Rectal smooth muscle tissue (tissue), 1 donor: ENCODE data around the gene DR1.

ENCODE experiments used
- H3K27ac ChIP-seq: one replicate; pipeline ENCODE4 v1.7.0; 2013; ENCODE audit warnings: low read depth, low read length, inconsistent platforms
- H3K27me3 ChIP-seq: one replicate; pipeline ENCODE4 v1.7.0; 2013; ENCODE audit warnings: low read length; ENCODE audit not compliant: control insufficient read depth, insufficient read depth
- H3K36me3 ChIP-seq: one replicate; pipeline ENCODE4 v1.7.0; 2013; ENCODE audit warnings: low read length; ENCODE audit not compliant: control insufficient read depth, insufficient read depth
- H3K4me1 ChIP-seq: one replicate; pipeline ENCODE4 v1.7.0; 2013; ENCODE audit warnings: low read length; ENCODE audit not compliant: control insufficient read depth, insufficient read depth
- H3K4me3 ChIP-seq: one replicate; pipeline ENCODE4 v1.7.0; 2013; ENCODE audit warnings: low read length
- H3K9ac ChIP-seq: one replicate; pipeline ENCODE4 v1.7.0; 2013; ENCODE audit warnings: low read length

The DR1 gene

GRCh38 chr1:93415296-93415695, 69.6 kb downstream of the DR1 start:
- Histone ChIP-seq H3K36me3 (no peaks in the 10 kb centered on the region), H3K27ac (no peak overlapping the region), H3K9ac (no peak overlapping the region), H3K4me3 (no peak overlapping the region), H3K4me1 (no peaks in the 10 kb centered on the region), H3K27me3 (no peaks in the 10 kb centered on the region)

GRCh38 chr1:93416183-93416582, 70.5 kb downstream of the DR1 start:
- no peak overlapping the region for H3K9ac ChIP-seq
- no peaks in the 10 kb centered on the region for H3K27me3 ChIP-seq
- no peaks in the 10 kb centered on the region for H3K4me1 ChIP-seq
- no peak overlapping the region for H3K27ac ChIP-seq
- H3K4me3 ChIP-seq = no peak overlapping the region
- no peaks in the 10 kb centered on the region for H3K36me3 ChIP-seq
